HCT116 (cell line): ENCODE results near the gene MAP3K20. TPM values are rescaled to one million over a fixed set of nuclear protein-coding genes. Genes with fewer than 3 reads are reported as not detected.

ENCODE experiments used
- ATAC-seq: fragments of 200-7000 bp; cut with Tn5 transposase; 2 replicates; pipeline ENCODE4 v1.9.1; 2020; ENCODE audit warnings: mild to moderate bottlenecking, moderate library complexity
- BruUV-seq: library from RNA; stranded (reverse); fragments of 400-500 nt; replicated peaks from 2 replicates; lab custom pipeline; 2021; lab: Mats Ljungman, UMichigan
- CTCF ChIA-PET: fragments of 300-600 bp; sonication (Branson Sonifier 250); formaldehyde crosslinking; loops from one replicate; lab custom pipeline; 2021; ENCODE audit warnings: antibody characterized with exemption; lab: Charles Lee
- POLR2A ChIA-PET: fragments of 300-600, 350-600 bp; sonication (Branson Sonifier 250); formaldehyde crosslinking; loops from one replicate; lab custom pipeline; 2021; ENCODE audit warnings: antibody characterized with exemption; lab: Charles Lee
- RAD21 ChIA-PET, 2 experiments: fragments of 300-600 bp; sonication (Branson Sonifier 250); formaldehyde crosslinking; loops; one replicate each; lab custom pipeline; 2023; ENCODE audit warnings: low total read pairs in 2 of 2; ENCODE audit not compliant: uncharacterized antibody in 2 of 2, unreplicated experiment in 2 of 2, low non-redundant PET in 1 of 2; lab: Charles Lee
- DNase-seq: peaks from one replicate; pipeline ENCODE4 v3.0.0-alpha.2; 2010; ENCODE audit warnings: low read depth, low spot score
- H2AFZ ChIP-seq: fragments of 200-600 bp; shearing (Covaris generic), sonication (generic); 2 replicates; pipeline ENCODE4 v1.6.1; 2017; ENCODE audit warnings: low read depth, mixed run types, mixed read lengths, antibody characterized with exemption, low read length; ENCODE audit not compliant: poor library complexity, severe bottlenecking
- H3K27ac ChIP-seq: 2 replicates; pipeline ENCODE4 v1.5.1; 2012; ENCODE audit warnings: low read depth, low read length
- H3K27me3 ChIP-seq: fragments of 200-600 bp; sonication (generic); 2 replicates; pipeline ENCODE4 v1.6.1; 2016; ENCODE audit warnings: mixed run types, low read length, mixed read lengths; ENCODE audit not compliant: insufficient read depth
- H3K36me3 ChIP-seq, 2 experiments: fragments of 200-500 bp in 1 of 2; fragments of 200-600 bp in 1 of 2; sonication (Bioruptor generic) in 1 of 2; sonication (generic) in 1 of 2; 2 replicates each; pipeline versions ENCODE4 v1.5.1 to v1.6.1; 2014 to 2016; ENCODE audit warnings: low read length in 2 of 2, inconsistent platforms in 1 of 2, mixed read lengths in 1 of 2, mixed run types in 1 of 2; ENCODE audit not compliant: insufficient read depth in 2 of 2, control insufficient read depth in 1 of 2
- H3K4me1 ChIP-seq, 2 experiments: fragments of 200-600 bp in 1 of 2; sonication (generic) in 1 of 2; 2 replicates each; pipeline versions ENCODE4 v1.5.1 to v1.6.1; 2012 to 2017; ENCODE audit warnings: low read length in 2 of 2, inconsistent platforms in 1 of 2, mild to moderate bottlenecking in 1 of 2, mixed read lengths in 1 of 2, mixed run types in 1 of 2, moderate library complexity in 1 of 2; ENCODE audit not compliant: insufficient read depth in 2 of 2, control insufficient read depth in 1 of 2
- H3K4me2 ChIP-seq: fragments of 200-600 bp; sonication (generic); 2 replicates; pipeline ENCODE4 v1.6.1; 2017; ENCODE audit warnings: mixed run types, low read length, mixed read lengths
- H3K4me3 ChIP-seq, 2 experiments: fragments of 200-600 bp in 1 of 2; sonication (generic) in 1 of 2; replicated peaks in 1 of 2; 2 replicates each; pipeline ENCODE4 v1.5.1; 2011 to 2016; ENCODE audit warnings: low read length in 2 of 2, control low read depth in 1 of 2, low read depth in 1 of 2, mild to moderate bottlenecking in 1 of 2, mixed read lengths in 1 of 2, mixed run types in 1 of 2
- H3K79me2 ChIP-seq: fragments of 200-600 bp; sonication (generic); 2 replicates; pipeline ENCODE4 v1.6.1; 2017; ENCODE audit warnings: mild to moderate bottlenecking, mixed run types, low read length, moderate library complexity, mixed read lengths; ENCODE audit not compliant: insufficient read depth
- H3K9ac ChIP-seq: fragments of 200-600 bp; sonication (generic); 2 replicates; pipeline ENCODE4 v1.6.1; 2016; ENCODE audit warnings: low read length, mixed read lengths
- H3K9me2 ChIP-seq: fragments of 200-600 bp; sonication (generic), shearing (Covaris generic); 2 replicates; pipeline ENCODE4 v1.6.1; 2017; ENCODE audit warnings: mixed run types, mild to moderate bottlenecking, moderate library complexity; ENCODE audit not compliant: insufficient read depth
- H3K9me3 ChIP-seq, 2 experiments: fragments of 200-500 bp in 1 of 2; fragments of 200-600 bp in 1 of 2; sonication (Bioruptor generic) in 1 of 2; sonication (generic) in 1 of 2; 2 replicates each; pipeline ENCODE4 v1.6.1; 2014 to 2017; ENCODE audit warnings: low read length in 2 of 2, mixed read lengths in 2 of 2, inconsistent platforms in 1 of 2, low read depth in 1 of 2, mild to moderate bottlenecking in 1 of 2, mixed run types in 1 of 2, moderate library complexity in 1 of 2; ENCODE audit not compliant: control insufficient read depth in 1 of 2, insufficient read depth in 1 of 2
- H4K20me1 ChIP-seq: fragments of 200-600 bp; sonication (generic), shearing (Covaris generic); 2 replicates; pipeline ENCODE4 v1.6.1; 2017; ENCODE audit warnings: mixed run types, mild to moderate bottlenecking, moderate library complexity; ENCODE audit not compliant: insufficient read depth
- CBX3 ChIP-seq: IDR thresholded peaks from 2 replicates; pipeline ENCODE4 v1.6.1; 2012; ENCODE audit warnings: low read depth
- CEBPB ChIP-seq: IDR thresholded peaks from 2 replicates; pipeline ENCODE4 v1.6.1; 2012; ENCODE audit warnings: low read depth
- EGR1 ChIP-seq: IDR thresholded peaks from 2 replicates; pipeline ENCODE4 v1.6.1; 2012; ENCODE audit warnings: low read depth
- FOSL1 ChIP-seq: IDR thresholded peaks from 2 replicates; pipeline ENCODE4 v1.6.1; 2012; ENCODE audit warnings: low read depth
- JUND ChIP-seq: IDR thresholded peaks from 2 replicates; pipeline ENCODE4 v1.6.1; 2012
- POLR2A ChIP-seq: IDR thresholded peaks from 2 replicates; pipeline ENCODE4 v1.7.0; 2011; ENCODE audit warnings: borderline replicate concordance; ENCODE audit not compliant: insufficient read depth, insufficient read length; ENCODE audit errors: extremely low read depth
- SP1 ChIP-seq: IDR thresholded peaks from 2 replicates; pipeline ENCODE4 v1.6.1; 2012; ENCODE audit warnings: low read depth
- SRF ChIP-seq: IDR thresholded peaks from 2 replicates; pipeline ENCODE4 v1.6.1; 2012; ENCODE audit warnings: low read depth
- TCF7L2 ChIP-seq: IDR thresholded peaks from 2 replicates; pipeline ENCODE4 v1.7.0; 2011; ENCODE audit warnings: borderline replicate concordance, inconsistent platforms; ENCODE audit not compliant: insufficient read depth, insufficient read length; ENCODE audit errors: extremely low read depth
- YY1 ChIP-seq: IDR thresholded peaks from 2 replicates; pipeline ENCODE4 v1.6.1; 2011; ENCODE audit warnings: low read length, low read depth, moderate library complexity, mild to moderate bottlenecking; ENCODE audit not compliant: insufficient replicate concordance; ENCODE audit errors: extremely low read depth
- ZFX ChIP-seq: fragments of 450-650 bp; IDR thresholded peaks from 2 replicates; pipeline ENCODE4 v1.6.1; 2017
- ZNF274 ChIP-seq: fragments of 200-500 bp; sonication (Bioruptor generic); IDR thresholded peaks from 2 replicates; pipeline ENCODE4 v1.6.1; 2014; ENCODE audit warnings: mild to moderate bottlenecking, low read depth, low read length, inconsistent platforms
- intact Hi-C: fragments of 100-400 bp; cut with micrococcal nuclease; formaldehyde crosslinking; loops from 2 replicates; pipeline ENCODE4 v1.10.0; 2022
- total RNA-seq: library from RNA; stranded (reverse); gene quantifications from one replicate; pipeline ENCODE4 v1.2.1, GENCODE V29; 2021; ENCODE audit not compliant: unreplicated experiment
- TF ChIP-seq, protein P1 (sequence below): IDR thresholded peaks from 2 replicates; pipeline ENCODE4 v1.6.1; 2011; ENCODE audit warnings: mild to moderate bottlenecking, low read length, moderate library complexity; ENCODE audit not compliant: insufficient replicate concordance; ENCODE audit errors: extremely low read depth
- TF ChIP-seq, protein P2 (sequence below): IDR thresholded peaks from 2 replicates; pipeline ENCODE4 v1.6.1; 2012; ENCODE audit warnings: low read depth

Gene MAP3K20
- total RNA-seq, 1 experiment from 2014 or later = 40.0 TPM

DNA sequence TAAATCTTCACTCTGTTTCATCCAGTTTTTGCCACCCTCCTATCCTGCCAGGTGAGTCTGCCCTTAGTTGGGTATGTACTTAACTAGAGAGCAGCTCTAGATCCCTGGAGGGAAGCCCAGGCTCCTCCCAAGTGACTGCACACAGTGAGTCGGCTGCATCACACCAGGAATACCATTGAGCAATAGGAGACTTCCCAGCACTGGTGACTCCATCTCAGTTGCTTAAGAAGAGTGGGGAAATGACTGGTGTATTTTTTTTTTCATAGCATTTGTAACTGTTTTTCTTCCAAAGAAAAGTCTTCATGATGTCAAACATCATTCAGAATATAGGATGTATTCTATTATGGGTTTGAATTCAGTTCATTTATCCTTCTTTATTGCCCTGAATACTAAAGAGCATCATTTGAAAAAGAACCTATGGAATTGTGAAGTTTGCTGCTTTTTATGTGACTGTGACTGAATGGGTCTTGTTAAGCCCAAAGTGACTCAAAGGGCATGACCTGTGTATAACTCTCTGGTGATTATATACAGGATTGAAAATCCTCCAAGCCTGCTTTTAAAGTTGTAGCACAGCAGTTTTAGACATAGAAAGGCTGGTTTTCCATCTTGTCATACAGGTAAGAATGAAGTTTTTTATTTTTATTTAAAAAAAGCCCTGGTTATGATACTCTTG, 84.3 kb downstream of the MAP3K20 start:
- H3K9me3 ChIP-seq = no peaks in the 10 kb centered on the region
- ChIA-PET RAD21 (no interaction called here), POLR2A (no interaction called here), CTCF (interaction anchor here (0.6 kb wide), 1 partner anchor 47 kb away, joined by 3 read pairs; no protein-coding TSS in a partner anchor)
- H3K79me2 ChIP-seq = no peaks in the 10 kb centered on the region
- intact Hi-C loops = no loop called here
- BruUV-seq = no TSS peak
- H3K36me3 ChIP-seq = no peaks in the 10 kb centered on the region
- H3K27me3 ChIP-seq = no peaks in the 10 kb centered on the region
- H3K4me1 ChIP-seq = peaks cover 0 to 13% of the 10 kb centered on the region in 2 experiments; a peak in 2 of 4 replicates
- ATAC-seq (peak; percentile 91), DNase-seq (peak; percentile 51)
- TF ChIP-seq FOSL1 (no peak; the same call in 1 of the 2 replicates), YY1 (no peak), CEBPB (peak; percentile 94), TCF7L2 (no peak), CBX3 (peak; percentile 37; the same call in 1 of the 2 replicates), ZNF274 (no peak), SRF (peak; percentile 36; the same call in 1 of the 2 replicates), POLR2A (no peak), EGR1 (no peak), SP1 (peak; percentile 40; the same call in 1 of the 2 replicates), JUND (no peak; the same call in 1 of the 2 replicates), ZFX (no peak)
- TF ChIP-seq, protein P1, sequence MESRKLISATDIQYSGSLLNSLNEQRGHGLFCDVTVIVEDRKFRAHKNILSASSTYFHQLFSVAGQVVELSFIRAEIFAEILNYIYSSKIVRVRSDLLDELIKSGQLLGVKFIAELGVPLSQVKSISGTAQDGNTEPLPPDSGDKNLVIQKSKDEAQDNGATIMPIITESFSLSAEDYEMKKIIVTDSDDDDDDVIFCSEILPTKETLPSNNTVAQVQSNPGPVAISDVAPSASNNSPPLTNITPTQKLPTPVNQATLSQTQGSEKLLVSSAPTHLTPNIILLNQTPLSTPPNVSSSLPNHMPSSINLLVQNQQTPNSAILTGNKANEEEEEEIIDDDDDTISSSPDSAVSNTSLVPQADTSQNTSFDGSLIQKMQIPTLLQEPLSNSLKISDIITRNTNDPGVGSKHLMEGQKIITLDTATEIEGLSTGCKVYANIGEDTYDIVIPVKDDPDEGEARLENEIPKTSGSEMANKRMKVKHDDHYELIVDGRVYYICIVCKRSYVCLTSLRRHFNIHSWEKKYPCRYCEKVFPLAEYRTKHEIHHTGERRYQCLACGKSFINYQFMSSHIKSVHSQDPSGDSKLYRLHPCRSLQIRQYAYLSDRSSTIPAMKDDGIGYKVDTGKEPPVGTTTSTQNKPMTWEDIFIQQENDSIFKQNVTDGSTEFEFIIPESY = no peak
- TF ChIP-seq, protein P2, sequence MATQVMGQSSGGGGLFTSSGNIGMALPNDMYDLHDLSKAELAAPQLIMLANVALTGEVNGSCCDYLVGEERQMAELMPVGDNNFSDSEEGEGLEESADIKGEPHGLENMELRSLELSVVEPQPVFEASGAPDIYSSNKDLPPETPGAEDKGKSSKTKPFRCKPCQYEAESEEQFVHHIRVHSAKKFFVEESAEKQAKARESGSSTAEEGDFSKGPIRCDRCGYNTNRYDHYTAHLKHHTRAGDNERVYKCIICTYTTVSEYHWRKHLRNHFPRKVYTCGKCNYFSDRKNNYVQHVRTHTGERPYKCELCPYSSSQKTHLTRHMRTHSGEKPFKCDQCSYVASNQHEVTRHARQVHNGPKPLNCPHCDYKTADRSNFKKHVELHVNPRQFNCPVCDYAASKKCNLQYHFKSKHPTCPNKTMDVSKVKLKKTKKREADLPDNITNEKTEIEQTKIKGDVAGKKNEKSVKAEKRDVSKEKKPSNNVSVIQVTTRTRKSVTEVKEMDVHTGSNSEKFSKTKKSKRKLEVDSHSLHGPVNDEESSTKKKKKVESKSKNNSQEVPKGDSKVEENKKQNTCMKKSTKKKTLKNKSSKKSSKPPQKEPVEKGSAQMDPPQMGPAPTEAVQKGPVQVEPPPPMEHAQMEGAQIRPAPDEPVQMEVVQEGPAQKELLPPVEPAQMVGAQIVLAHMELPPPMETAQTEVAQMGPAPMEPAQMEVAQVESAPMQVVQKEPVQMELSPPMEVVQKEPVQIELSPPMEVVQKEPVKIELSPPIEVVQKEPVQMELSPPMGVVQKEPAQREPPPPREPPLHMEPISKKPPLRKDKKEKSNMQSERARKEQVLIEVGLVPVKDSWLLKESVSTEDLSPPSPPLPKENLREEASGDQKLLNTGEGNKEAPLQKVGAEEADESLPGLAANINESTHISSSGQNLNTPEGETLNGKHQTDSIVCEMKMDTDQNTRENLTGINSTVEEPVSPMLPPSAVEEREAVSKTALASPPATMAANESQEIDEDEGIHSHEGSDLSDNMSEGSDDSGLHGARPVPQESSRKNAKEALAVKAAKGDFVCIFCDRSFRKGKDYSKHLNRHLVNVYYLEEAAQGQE = no peak
- H2AFZ ChIP-seq = no peak overlapping the region
- no peaks in the 10 kb centered on the region for H4K20me1 ChIP-seq
- no peak overlapping the region for H3K27ac ChIP-seq
- peak overlapping the region; percentile 37; the same call in 1 of the 2 replicates for H3K4me2 ChIP-seq
- H3K4me3 ChIP-seq = no peak overlapping the region
- H3K9ac ChIP-seq = no peak overlapping the region
- no peaks in the 10 kb centered on the region for H3K9me2 ChIP-seq
